K562 (cell line): ENCODE results near the gene KRTAP29-1.

Experiments
- CEBPB ChIP-seq: fragments of 450-650 bp; IDR thresholded peaks from 2 replicates; pipeline ENCODE4 v1.6.1; 2016; ENCODE audit warnings: missing genetic modification characterization, missing compliant biosample characterization
- EZH2 ChIP-seq: IDR thresholded peaks from 2 replicates; pipeline ENCODE4 v1.6.1; 2012; ENCODE audit warnings: low read depth, mild to moderate bottlenecking, inconsistent platforms, low read length, borderline replicate concordance
- GABPA ChIP-seq: fragments of 200-800 bp; sonication (Bioruptor generic); conservative IDR thresholded peaks from 2 replicates; pipeline ENCODE4 v1.6.1; 2016; ENCODE audit warnings: low read depth, missing genetic modification characterization, missing compliant biosample characterization
- GABPB1 ChIP-seq: sonication (generic); formaldehyde crosslinking; IDR thresholded peaks from 2 replicates; pipeline ENCODE4 v1.8.0; 2022; ENCODE audit warnings: mild to moderate bottlenecking, missing genetic modification reagents
- HMGN3 ChIP-seq: IDR thresholded peaks from 2 replicates; pipeline ENCODE4 v1.6.1; 2011; ENCODE audit warnings: borderline replicate concordance, low read depth, mild to moderate bottlenecking, mixed read lengths, low read length; ENCODE audit not compliant: insufficient read length; ENCODE audit errors: extremely low read depth
- IRF2 ChIP-seq: sonication (generic); formaldehyde crosslinking; IDR thresholded peaks from 2 replicates; pipeline ENCODE4 v1.8.1; 2022; ENCODE audit warnings: mild to moderate bottlenecking, missing genetic modification reagents
- NR2C2 ChIP-seq, 2 experiments: fragments of 200-800 bp in 1 of 2; sonication (Bioruptor generic) in 1 of 2; sonication (generic) in 1 of 2; formaldehyde crosslinking in 1 of 2; IDR thresholded peaks; 2 replicates each; pipeline versions ENCODE4 v1.6.1 to v1.8.0; 2016 to 2022; ENCODE audit warnings: mild to moderate bottlenecking in 1 of 2, missing compliant biosample characterization in 1 of 2, missing genetic modification characterization in 1 of 2, missing genetic modification reagents in 1 of 2
- PKNOX1 ChIP-seq: fragments of 450-650 bp; IDR thresholded peaks from 2 replicates; pipeline ENCODE4 v1.6.1; 2016
- PREB ChIP-seq: sonication (generic); formaldehyde crosslinking; IDR thresholded peaks from 2 replicates; pipeline ENCODE4 v1.8.1; 2023; ENCODE audit warnings: mild to moderate bottlenecking, missing genetic modification reagents
- PYGO2 ChIP-seq: fragments of 450-650 bp; IDR thresholded peaks from 2 replicates; pipeline ENCODE4 v1.6.1; 2016; ENCODE audit warnings: mild to moderate bottlenecking, missing genetic modification characterization, moderate library complexity, missing compliant biosample characterization
- ZNF780A ChIP-seq: fragments of 250-450 bp; sonication (Bioruptor Pico); IDR thresholded peaks from 2 replicates; pipeline ENCODE4 v1.5.0; 2021; ENCODE audit warnings: mild to moderate bottlenecking
- TF ChIP-seq, protein P1 (sequence below): fragments of 450-650 bp; formaldehyde crosslinking; conservative IDR thresholded peaks from 2 replicates; pipeline ENCODE4 v1.4.0; 2022; ENCODE audit warnings: mild to moderate bottlenecking, missing genetic modification characterization
- TF ChIP-seq, protein P2 (sequence below): fragments of 450-650 bp; formaldehyde crosslinking; IDR thresholded peaks from 2 replicates; pipeline ENCODE4 v1.4.0; 2020; ENCODE audit warnings: mild to moderate bottlenecking, moderate library complexity
- TF ChIP-seq, protein P3 (sequence below), 3 experiments: IDR thresholded peaks in 2 of 3; conservative IDR thresholded peaks in 1 of 3; 2 replicates each; pipeline ENCODE4 v1.5.1; 2011 to 2012; ENCODE audit warnings: low read length in 3 of 3, mild to moderate bottlenecking in 3 of 3, control low read depth in 2 of 3, improper control_type of control experiment in 1 of 3, inconsistent platforms in 1 of 3, low read depth in 1 of 3, mixed read lengths in 1 of 3, moderate library complexity in 1 of 3; ENCODE audit not compliant: insufficient read depth in 2 of 3

DNA sequence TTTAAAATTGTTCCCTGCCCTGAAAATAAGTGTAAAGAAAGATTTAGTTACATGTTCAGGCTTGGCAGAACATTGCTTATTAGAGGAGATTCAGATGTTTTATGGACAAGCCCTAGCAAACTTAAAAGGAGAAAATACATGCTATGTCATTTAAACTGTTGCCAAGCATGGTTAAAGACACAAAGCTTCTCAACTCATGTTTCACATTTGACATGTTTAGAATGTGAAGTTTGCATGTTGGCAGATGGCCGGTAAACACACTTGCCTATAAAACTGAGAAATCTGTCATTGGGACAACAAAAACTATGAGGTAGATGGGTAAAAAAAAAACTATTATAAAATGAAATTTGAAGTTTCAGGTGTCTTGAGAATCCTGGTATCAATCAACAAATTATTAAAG, 5.8 kb downstream of the KRTAP29-1 start:
- TF ChIP-seq, protein P1, sequence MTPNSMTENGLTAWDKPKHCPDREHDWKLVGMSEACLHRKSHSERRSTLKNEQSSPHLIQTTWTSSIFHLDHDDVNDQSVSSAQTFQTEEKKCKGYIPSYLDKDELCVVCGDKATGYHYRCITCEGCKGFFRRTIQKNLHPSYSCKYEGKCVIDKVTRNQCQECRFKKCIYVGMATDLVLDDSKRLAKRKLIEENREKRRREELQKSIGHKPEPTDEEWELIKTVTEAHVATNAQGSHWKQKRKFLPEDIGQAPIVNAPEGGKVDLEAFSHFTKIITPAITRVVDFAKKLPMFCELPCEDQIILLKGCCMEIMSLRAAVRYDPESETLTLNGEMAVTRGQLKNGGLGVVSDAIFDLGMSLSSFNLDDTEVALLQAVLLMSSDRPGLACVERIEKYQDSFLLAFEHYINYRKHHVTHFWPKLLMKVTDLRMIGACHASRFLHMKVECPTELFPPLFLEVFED (CRISPR knock-in tag): no peak
- TF ChIP-seq, protein P2, sequence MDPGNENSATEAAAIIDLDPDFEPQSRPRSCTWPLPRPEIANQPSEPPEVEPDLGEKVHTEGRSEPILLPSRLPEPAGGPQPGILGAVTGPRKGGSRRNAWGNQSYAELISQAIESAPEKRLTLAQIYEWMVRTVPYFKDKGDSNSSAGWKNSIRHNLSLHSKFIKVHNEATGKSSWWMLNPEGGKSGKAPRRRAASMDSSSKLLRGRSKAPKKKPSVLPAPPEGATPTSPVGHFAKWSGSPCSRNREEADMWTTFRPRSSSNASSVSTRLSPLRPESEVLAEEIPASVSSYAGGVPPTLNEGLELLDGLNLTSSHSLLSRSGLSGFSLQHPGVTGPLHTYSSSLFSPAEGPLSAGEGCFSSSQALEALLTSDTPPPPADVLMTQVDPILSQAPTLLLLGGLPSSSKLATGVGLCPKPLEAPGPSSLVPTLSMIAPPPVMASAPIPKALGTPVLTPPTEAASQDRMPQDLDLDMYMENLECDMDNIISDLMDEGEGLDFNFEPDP (CRISPR knock-in tag): no peak
- TF ChIP-seq NR2C2 (CRISPR knock-in tag; IDR thresholded peaks at IDR 0.05) (no peak), NR2C2 (tag; IDR thresholded peaks at IDR 0.05) (no peak), EZH2 (no peak), IRF2 (CRISPR knock-in tag) (no peak), PYGO2 (tag) (no peak), PREB (CRISPR knock-in tag) (no peak), PKNOX1 (no peak), CEBPB (no peak), GABPA (tag) (no peak), HMGN3 (no peak), GABPB1 (CRISPR knock-in tag) (no peak), ZNF780A (CRISPR knock-in tag) (no peak)
- TF ChIP-seq, protein P3, sequence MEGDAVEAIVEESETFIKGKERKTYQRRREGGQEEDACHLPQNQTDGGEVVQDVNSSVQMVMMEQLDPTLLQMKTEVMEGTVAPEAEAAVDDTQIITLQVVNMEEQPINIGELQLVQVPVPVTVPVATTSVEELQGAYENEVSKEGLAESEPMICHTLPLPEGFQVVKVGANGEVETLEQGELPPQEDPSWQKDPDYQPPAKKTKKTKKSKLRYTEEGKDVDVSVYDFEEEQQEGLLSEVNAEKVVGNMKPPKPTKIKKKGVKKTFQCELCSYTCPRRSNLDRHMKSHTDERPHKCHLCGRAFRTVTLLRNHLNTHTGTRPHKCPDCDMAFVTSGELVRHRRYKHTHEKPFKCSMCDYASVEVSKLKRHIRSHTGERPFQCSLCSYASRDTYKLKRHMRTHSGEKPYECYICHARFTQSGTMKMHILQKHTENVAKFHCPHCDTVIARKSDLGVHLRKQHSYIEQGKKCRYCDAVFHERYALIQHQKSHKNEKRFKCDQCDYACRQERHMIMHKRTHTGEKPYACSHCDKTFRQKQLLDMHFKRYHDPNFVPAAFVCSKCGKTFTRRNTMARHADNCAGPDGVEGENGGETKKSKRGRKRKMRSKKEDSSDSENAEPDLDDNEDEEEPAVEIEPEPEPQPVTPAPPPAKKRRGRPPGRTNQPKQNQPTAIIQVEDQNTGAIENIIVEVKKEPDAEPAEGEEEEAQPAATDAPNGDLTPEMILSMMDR (IDR thresholded peaks at IDR 0.05 in 2 of 3, conservative IDR thresholded peaks at IDR 0.05 in 1 of 3; ENCODE audit: insufficient read depth in 2 of 3, low read depth in 1 of 3, low read length in 3 of 3): no peak
